GM19468 (cell line): Measurements from ENCODE around the gene SPSB3.

Source experiments
- ATAC-seq: cut with Tn5 transposase; IDR thresholded peaks from one replicate; pipeline ENCODE4 v1.9.1; 2021; ENCODE audit warnings: mild to moderate bottlenecking, moderate library complexity, moderate number of reproducible peaks; ENCODE audit not compliant: unreplicated experiment; ENCODE audit errors: extremely low read depth

Gene SPSB3

DNA sequence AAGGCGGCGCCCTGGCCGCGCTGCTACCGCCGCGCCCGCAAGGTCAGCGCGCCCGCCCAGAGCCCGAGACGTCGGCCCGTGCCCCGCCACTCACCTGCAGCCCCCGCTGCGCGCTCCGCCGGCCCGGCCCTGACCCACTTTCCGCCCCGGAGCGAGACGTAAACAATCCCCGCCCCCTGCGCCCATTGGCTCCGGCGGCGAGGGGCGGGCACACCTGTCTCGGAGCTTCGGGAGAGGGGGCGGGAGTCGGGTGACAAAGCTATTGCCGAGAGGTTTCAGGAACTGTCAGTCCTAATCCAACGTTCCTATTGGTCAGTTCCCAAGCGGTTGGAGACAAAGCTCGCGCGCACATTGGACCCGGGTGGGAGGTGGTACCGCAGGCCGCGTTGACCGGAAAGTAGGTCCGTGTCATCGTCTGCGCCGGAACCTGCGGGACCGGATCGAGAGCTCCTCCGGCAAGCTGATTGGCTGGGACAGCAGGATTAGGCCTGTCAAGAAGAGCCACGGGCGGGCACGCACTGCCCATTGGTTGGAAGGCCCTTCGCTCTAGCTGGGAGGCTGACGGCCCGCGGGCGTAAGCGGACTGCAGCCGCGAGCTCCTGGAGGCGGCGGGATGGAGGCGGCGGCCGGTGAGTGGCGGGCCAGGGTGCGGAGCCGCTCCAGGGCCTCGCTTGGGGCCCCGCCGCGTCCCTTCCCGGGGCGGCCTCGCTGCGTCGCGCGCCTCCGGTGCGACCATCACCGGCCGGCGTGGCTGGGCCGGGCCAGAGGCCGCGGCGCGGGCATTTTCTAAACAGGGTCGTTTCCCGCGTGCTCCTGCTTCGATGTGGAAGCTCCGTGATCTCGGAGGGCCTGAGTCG is at the start of gene SPSB3, which contains the start of gene NUBP2:
SPSB3 (minus strand) TSS at position 164 of the 857 bp plus-strand sequence. CDS start 1,088 bp downstream, outside the sequence.
NUBP2 (plus strand) TSS at position 553 of the 857 bp plus-strand sequence; CDS start at position 614, 61 bp downstream.
- peak; percentile 85 for ATAC-seq

DNA sequence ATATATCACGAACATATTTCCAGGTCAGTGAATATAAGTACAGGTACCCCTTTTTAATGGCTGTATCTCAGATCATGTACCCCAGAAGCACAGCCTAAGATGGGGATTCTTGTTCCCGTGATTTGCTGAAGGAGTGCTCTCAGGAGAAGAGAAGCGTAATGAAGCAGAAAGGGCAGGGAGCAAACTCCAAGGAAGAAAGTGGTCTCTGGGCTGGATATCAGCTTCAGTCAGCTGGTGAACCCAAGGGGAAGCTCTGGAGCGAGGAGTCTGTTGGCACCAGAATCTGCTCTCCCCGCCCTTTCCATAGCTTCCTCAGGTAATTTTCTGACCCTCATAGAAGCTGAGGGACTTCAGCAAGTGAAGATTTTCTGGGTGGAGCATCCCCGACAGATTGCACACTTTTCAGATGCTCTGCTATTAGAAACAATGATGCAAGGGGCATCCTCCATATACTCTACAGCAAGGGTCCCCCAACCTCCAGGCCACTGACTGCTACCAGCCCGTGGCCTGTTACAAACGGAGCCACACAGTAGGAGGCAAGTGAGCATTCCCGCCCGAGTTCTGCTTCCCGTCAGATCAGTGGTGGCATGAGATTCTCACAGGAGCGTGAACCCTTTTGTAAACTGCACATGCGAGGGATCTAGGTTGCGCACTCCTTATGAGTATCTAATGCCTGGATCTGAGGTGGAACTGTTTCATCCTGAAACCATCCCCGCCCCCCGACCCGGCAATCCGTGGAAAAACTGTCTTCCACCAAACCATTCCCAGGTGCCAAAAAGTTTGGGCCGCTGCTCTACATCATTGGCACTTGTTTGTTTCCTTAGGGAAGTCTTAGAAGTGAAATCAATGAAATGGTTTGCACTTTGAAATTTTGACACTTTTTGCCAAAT is 49.1 kb upstream of the SPSB3 start:
- ATAC-seq = no peak

DNA sequence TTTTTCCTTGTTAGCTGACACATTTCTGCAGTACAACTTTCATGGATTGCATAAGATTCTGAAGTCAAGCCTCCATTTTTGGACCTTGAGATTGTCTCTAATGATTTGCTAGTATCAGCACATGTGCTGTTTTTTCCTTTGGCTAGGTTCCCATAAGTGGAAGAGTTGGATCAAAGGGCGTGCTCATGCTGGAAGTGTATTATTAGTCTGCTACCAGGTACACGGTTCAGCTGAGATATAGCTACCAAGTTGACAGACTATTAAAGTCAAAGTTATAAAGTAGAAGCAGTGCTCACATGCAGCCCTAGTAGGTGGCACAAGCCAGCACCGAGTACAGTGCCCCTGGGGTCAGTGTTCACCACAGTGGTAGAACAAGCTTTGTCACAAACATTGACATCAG is 47.8 kb upstream of the SPSB3 start:
- no peak for ATAC-seq

DNA sequence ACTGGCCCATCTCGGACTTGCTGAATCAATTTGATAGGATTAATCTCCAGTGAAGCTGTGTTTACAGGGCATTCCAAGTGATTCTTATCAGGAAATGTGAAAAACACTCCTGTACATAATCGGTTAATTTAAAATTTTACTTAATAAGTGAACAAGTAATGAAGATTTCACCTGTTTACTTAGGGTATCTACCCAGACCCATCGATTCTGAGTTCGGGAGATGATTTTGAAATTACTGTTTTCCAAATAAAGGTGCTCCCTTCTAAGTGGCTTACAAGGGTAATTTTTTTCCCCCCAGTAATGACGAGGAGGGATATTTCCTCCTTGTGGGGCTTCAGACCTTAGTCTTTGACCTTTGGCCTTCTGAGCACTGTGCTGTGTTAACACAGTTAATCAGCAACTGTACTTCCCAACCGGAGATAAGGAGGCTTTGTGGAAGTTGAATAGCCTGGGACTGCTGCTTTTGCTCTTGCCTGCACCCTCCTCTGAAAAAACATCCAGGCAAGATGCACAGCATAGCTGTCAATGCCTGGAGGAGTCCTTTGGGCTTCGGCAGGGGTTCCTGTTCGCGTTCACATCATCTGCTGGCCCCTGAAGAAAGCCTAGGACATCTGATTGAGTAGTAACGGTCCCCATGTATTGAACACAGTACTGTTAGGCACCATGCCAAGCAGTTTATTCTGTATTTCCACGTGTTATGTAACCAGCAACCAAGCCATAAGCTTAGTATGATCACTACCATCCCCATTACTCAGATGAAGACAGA is 46.5 kb upstream of the SPSB3 start:
- no peak for ATAC-seq

DNA sequence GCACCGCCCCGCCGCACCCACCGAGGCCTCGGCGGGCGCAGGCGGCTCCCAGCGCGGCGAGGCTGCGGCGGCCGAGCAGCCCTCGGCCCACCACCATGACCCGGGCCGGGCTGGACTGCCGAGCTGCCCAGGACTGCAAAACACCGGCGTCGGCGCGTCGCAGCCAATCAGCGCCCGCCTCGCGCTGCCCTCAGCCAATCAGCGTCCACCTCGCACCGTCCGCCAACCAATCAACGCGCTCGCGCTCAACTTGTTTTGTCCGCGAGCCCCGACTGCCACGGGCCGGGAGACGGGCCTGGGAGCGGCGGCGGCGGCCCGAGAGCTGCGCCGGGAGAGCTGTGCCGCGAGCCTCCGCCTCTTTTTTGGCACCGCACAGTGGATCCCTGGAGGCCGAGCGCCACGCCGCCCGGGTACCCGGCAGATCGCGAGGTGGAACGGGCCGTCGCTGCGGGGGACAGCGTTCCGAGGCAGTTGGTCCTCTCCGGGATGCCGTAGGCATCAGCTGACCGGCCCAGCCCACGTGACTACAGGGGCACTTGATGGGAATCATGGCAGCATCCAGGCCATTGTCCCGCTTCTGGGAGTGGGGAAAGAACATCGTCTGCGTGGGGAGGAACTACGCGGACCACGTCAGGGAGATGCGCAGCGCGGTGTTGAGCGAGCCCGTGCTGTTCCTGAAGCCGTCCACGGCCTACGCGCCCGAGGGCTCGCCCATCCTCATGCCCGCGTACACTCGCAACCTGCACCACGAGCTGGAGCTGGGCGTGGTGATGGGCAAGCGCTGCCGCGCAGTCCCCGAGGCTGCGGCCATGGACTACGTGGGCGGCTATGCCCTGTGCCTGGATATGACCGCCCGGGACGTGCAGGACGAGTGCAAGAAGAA is 44.6 kb upstream of the SPSB3 start, which contains the start of the genes FAHD1 and HAGH:
FAHD1 (plus strand) TSS at position 516 of the 883 bp plus-strand sequence; CDS start at position 549, 33 bp downstream.
HAGH (minus strand) TSS at position 135 of the 883 bp plus-strand sequence; CDS start at position 97, 38 bp downstream.
- peak; percentile 28 for ATAC-seq

DNA sequence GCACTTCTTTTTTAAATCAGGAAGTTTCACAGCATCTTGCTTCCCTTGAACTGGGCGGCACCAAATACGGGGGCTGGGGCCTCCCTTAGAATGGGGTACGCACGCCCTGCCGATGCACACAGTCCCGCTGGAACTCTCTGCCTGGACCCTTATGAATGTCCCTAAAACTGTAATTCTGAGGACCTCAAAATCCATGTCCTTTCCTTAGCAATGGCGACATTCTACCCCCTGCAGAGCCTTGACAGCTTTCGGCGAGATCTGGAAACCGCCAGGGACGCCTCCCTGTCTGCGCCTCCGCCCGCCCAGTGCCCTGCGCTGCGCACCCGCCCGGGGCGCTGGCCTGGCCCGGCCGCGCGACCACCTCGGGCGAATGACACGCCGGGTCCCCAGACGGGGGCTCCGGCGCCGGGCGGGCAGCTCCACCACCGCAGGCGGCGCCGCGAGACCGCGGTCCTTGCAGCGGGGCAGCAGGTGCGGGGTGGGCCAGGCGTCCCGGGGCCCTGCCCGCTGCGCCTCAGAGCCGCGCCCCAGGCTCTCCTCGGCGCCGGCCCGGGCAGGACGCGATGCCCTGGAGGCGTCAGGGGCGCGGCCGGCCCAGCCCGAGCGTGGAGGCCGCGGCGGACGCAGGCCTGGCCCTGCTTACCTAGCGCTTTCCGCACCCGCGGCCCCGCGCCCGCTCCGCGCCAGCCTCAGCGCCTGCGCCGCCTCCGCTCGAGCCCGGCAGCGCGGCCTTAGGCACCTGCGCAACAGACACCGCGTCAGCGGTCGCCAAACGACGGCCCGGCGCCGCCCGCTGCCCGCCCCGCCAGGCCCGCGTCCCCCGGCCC is 43.7 kb upstream of the SPSB3 start:
- ATAC-seq = no peak

DNA sequence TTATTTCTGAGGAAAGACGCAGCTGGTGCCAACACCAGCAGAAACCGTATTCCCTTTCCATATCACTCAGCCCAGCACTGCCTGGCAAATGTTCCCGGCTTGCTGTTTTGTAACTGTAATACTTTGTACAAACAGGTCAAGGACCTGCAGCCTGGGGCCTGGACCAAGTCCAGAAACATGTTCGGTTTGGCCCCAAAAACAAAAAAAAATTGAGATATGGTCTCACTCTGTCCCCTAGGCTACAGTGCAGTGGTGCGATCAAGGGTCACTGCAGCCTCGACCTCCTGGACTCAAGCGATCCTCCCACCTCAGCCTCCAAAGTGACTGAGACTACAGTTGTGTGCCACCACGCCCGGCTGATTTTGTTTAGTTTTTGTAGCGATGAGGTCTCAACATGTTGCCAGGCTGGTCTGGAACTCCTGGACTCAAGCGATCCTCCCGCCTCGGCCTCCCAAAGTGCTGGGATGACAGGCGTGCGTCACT is 43.1 kb upstream of the SPSB3 start:
- ATAC-seq = no peak

DNA sequence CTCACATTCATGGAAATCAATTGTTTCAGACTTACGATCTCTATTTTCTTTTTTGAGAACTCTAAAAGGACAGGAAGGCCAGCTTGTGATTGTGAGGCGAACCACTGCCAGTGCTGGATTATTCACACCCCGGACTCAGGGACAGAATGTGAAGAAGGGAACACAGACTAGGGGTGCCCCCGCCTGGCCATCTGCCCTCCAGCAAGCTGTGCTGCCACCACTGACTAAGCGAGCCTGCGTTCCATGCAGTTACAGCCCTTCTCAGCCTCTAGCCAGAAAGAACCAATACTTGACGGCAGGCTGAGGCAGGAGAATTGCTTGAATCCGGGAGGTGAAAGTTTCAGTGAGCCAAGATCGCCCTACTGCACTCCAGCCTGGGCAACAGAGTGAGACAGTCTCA is 41.5 kb upstream of the SPSB3 start:
- ATAC-seq = no peak

DNA sequence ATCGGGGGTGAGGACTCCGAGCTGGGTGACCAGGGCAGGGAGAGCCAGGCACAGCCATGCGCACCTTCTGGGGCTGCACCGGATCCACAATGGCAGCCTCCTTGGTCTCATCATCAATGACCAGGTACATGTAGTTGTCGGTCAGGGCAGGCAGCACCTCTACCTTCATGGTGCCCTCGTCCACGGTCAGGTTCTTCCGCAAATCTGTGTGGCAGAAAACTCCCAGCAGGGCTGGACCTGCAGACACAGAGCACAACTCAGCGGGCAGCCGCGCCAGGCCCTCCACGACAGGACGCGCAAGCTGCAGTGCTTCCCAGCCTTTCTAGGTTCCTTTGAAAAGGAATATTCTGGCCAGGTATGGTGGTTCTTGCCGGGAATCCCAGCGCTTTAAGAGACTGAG is 40.4 kb upstream of the SPSB3 start:
- no peak for ATAC-seq

DNA sequence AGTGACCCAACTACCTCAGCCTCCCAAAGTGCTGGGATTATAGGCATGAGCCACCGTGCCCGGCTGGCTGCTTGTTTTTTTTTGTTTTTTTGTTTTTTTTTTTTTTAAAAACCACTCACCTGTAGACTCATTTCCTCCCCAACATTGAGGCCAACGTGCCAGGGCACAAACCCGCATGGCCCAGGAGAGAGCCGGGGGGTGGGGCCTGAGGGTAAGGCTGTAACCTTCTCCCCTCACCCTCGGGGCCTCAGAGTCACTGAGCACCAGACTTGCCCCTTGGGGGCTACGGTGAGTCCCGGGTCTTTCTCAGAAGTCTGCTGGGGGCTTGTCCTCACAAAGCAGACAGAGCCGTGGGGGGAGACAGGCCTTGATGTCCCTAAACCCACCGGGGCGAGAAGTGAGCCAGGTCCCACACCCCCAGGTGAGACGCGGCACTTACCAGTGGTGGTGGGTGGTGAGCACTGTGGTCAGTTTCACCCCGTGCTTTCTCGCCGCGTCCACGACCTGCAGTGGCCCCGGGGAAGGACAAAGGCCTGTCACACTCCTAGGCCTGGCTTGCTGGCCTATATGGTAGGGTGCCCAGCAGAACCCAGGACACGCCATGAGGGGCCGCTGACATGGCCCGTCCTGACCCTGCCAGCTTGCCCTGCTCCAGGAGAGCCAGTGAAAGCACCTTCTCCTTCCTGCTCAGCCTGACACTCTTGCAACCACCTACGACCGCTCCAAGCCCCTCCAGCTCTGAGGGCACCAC is 39.7 kb upstream of the SPSB3 start:
- ATAC-seq = no peak

DNA sequence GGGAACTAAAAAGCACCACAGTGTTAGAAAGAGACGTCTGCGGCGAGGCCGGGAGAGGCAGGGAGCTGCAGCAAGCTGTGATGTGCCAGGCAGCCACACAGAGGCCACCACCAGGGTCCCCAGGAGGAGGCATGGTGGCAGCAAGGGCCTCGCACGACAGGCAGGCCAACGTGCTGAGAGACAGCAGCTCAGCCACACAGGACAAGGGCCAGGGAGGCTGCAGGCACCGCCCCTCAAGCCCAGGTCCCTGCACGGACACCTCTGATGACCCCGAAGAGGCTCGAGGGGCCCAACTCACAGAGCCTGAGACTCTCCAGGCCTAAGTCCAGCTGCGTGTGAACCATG is 38.5 kb upstream of the SPSB3 start:
- ATAC-seq = no peak

DNA sequence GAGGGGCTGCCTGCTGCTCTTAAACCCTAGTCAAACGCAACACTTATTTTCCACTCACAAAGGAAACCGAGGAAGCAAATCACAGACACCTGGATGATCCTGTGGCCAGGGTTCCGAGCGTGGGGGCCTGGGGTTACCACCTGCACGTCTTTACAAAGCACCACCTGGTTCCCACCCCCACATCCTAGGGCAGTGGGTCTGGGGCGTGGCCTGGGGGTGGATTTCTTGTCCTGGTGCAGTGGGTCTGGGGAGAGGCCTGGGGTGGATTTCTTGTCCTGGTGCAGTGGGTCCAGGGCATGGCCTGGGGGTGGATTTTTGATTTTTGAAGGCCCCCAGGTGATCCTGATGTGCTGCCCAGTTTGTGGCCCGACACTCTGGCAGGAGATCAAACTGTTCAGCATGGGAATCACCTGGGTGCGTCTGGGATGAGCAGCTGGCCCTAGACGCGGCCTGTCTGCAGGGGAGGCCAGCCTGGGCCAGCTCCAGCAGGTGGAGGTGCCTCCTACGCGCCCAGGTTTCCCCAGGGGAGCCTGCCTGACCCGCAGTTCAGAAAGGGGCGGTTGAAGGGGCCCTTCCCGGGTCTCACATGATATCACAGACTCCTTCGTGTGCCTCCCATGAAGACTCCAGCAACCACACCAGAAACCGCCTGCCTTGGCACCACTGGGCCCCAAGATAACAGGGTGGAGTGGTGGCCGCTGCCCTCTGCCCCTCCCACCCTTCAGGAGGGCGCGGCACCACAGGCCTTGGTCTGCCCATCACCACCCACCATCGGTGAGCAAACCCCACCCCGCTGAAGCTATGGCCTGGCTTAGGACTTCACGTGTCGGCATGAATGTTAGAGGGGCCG is 38.0 kb upstream of the SPSB3 start:
- ATAC-seq = no peak

DNA sequence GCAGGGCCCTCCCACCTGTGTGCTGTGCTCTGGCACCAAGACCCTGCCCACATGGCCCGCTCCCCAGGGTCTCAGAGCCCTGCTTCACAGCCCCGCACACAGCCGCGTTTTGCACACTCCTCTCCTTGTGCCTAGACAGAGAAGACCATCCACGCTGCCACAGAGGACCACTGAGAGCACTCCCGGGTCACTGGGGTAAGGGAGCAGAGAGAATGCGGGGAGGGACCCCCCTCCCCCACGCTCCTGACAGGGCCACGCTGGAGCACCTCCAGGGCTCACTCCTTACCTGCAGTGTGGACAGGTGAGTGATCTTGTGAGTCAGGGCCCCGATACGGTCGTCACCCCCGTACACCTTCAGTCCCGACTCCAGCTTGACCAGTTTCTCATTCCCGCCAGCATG is 37.2 kb upstream of the SPSB3 start:
- ATAC-seq = no peak

DNA sequence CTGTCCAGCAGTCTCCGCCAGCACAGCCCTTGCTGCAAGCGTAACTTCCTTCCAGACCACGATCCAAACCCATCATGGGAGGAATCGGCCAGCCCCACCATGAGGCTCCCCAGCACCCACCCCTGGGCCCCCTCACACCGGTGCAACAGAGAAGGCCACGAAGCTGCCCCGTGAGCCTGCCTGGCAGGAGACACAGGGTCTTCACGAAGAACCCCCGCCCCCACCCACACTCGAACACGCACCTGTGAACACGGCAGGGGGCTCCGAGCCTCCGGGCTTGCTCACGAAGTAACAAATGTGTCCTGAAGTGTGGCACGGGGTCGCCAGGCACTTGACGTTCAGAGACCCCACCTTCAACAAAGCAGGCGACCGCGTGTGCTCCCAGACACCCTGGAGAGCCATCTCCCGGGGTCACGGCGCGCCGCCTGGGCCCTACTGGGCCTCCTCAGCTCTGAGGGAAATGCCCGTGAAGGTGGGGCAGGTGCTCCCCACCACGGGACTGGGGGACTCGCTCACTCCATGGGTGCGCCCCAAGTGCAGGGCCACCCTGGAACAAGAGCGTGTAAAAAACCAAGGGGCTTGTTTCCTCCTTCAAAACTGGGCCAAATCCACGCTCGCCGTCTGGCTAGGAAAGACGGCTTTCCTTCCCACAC is 36.6 kb upstream of the SPSB3 start:
- no peak for ATAC-seq

DNA sequence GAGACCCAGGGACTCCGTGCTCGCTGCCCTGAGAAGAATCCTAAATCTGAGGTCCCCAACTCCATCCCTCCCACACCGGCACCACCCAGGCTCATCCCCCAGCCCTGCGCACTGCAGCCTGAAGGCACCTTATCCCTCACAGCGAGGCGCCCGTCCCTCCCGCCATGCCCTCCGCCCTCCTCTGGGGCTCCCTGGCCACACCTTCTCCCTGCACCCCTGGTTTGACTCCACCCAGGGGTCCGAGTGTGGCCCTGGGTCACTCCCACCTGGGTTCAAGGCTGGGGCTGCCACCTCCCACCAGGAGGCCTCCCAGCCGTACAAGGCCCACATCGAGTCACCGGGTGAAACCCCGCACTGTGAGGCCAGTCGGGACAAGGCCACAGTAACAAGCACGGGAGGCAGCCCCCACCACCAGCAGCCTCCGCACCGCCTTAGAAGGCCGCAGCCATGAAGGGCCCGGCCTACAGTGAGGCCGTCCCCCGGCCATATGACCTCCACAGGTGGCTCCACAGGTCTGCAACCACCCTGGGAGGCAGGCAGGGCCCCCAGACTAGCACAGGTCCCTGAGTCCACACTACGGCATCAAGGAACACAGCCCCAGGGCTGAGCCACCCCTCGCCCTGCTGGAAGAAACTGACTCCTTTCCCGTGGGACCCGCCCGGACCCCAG is 36.0 kb upstream of the SPSB3 start:
- no peak for ATAC-seq

DNA sequence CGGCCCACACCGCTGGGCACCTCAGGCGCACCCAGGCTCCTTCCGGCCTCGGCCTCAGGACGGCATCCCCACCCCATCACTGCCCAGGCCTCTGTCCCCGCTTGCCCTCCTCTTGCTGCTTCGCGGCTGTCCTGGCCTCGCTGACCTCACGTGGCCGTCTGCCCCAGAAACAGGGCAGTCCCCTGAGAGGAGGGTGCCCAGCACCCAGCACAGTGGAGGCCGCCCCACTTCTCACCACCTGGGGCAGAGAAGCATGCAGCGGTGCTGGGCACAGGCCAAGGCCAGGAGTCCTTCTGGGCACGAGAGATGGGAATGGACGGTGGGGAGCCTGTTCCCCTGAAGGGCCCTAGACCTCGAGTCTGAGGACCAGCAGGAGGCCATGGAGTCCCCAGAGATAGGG is 35.3 kb upstream of the SPSB3 start:
- ATAC-seq = no peak
